Measurements from ENCODE around the gene SHC4. TPM values are rescaled to one million over a fixed set of nuclear protein-coding genes. Genes with fewer than 3 reads are reported as not detected.

Gene SHC4
- total RNA-seq, 1 experiment from 2014 or later: 0.59 TPM

DNA sequence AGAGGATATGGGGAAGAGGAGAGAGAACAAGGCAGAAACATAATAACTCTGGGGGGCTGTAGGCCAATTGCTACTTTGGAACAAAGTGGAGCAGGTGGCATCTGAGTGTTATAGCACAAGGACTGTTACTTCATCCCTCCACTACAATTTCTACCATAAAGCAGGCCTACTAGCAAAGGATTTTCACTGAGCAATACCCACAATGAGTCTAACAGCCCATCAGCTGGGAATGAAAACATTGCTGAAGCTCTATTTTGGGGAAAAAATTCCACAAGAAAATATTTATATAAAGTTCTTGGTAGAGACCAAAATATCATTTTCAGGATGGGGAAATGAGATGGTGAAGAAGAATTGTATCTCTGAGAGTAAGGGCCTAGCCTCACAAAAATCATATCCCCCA, 3.6 kb upstream of the SHC4 start:
- DNase-seq (ENCODE audit: low spot score): no peak

GRCh38 chr15:48966595-48967301, 3.0 kb upstream of the SHC4 start:
- peak; percentile 63 for DNase-seq (ENCODE audit: low spot score)

DNA sequence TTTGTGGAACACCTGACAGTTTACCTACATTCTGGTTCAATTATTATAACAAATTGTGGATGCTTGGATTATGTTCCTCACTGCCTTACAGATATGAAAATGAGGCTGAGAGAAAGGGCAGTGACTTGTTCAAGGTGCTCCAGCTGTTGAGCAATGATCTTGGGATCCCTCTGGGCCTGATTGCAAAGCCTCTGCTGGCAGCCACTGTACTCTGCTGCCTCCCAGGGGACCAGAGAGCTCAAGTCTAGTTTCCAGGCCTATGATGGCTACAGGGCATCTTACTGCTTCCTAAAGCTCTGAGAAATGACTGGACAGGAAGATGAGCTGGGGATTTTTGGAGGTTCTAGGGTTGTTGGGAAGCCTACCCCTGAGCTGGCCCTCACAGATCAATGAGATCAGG, 2.3 kb upstream of the SHC4 start:
- peak; percentile 46 for DNase-seq (ENCODE audit: low spot score)

DNA sequence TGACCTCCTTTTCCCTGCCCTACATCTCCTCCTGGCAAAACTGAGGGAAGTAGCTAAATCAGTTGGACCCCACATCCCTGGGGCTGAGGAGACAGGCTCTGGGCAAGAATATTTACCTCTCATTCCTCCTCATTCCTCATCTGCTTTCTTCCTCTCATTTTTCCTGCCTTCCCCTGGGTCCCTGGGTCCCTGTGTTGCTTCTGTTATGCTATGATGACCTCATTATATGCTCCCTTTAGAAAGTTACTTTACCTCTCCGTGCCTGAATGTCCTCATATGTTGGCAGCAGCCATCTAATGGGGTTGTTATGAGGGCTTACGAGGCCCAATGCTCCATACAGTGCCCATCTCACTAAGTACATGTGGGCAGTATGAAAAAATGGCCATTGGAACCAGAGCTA, 1.2 kb upstream of the SHC4 start:
- no peak for DNase-seq (ENCODE audit: low spot score)

DNA sequence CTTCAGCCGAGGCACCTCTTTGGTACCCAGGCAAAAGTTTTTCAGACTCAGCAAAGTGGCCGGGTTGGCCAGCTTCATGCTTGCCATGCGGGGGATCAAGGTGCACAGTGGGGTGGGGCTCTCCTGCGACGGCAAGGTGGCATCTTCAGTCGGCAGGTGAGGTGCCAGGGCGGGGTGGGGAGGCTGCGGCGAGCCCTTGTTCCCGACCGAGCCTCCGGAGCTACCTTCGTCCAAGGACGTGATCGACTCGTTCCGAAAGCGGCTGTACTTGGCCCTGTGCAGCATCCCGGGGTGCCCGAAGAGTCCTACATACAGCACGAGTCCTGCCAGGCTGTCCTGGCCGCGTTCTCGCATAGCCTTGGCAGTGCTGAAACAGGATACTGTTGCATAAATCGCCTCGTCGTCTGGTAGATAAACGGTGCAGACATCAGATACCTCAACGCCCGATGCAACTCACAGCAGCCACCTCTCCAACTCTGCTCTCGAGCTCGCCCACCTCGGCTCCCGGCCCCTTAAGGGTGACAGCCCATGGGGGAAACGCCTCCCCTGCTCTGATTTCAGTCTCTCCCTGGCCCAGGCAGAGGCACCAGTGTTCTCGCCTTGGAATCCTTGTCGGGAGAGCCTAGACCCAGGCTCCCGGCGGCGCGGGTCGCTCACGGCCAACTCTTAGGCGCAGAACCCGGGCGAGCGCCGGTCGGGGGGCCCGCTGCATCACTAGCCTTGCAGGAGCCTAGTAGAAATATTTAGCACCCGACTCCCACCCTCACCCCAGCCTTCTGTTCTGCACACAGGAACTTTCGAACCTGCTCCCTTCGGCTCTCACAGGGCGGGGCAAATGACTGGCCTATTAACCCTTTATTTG, 826 bp downstream of the SHC4 start:
- DNase-seq (ENCODE audit: low spot score): peak; percentile 23

DNA sequence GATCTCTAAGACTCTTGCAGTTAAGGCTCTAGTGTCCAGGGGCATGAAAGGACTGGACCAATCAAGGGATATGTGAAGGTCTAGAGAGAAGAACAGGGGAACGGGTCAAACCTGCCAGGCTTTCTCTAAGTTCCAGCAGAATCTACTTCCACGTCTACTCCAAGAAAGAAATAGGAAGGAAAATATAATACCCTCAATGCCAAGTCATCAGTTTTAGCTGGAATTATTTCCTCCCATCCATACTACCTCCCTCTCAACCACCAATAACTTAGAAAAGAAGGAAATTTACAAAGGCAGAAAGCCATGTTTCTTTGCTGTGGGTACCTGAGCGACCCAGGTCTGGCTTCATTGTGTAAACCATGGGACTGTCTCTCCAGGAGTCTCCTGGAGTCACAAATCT, 7.8 kb downstream of the SHC4 start:
- DNase-seq (ENCODE audit: low spot score): no peak

- DNase-seq (ENCODE audit: low spot score): no peak
Measured at GRCh38 chr15:48955370-48955769, 8.3 kb downstream of the SHC4 start.

DNA sequence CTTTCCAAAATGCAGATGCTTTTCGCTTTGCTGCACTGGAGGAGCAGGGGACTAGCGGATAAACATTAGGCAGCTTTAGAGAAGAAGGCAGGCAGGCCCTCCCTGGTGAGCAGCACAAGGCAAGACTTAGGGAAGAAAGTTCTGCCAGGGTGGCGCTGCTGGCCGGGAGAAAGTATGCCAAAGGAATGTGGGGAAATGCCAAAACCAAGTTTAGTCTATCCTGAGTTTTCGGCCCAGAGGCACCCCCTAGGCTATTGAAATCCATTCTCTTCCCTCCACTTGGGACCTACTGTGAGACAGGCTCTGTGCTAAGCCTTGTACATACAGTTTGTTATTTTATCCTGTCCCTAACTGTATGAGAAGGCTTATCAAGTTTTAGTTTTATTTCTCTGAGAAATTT, 9.2 kb downstream of the SHC4 start:
- peak; percentile 16 for DNase-seq (ENCODE audit: low spot score)

GRCh38 chr15:48946840-48947187, 16.9 kb downstream of the SHC4 start:
- DNase-seq (ENCODE audit: low spot score): no peak

DNA sequence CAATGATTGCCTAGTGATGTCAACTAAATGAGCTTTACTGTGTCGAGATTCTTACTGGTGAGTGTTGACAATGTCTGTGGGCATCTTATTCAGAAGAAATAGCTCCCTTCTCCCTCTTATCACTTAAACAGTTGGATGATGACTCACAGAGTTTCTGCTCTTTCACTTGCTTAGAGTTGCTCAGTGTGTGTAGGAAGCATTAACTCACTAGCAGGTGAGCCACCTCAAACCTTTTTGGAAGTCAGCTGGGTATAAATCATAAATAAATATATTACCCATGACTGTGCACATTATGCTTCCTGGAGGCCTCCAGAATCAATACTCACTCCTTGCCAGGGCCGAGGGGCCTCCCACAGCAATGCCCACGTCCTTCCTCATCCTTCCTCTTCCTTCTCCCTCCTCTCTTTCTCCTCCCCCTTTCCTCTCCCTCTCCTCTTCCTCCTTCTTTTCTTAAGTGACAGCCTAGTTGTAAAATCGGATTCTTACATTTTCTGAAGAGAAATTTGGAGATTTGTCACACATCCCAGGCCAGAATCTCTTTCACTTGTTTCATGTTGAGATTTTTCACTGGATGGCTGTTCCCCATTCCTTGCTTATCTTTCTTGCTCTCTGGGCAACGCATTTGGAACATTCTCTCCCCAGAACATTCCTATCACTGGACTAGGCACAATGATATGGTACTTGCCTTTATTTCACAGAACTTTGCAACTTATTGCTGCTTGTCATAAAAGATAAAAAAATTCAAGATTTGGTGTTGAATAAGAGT, 17.5 kb downstream of the SHC4 start:
- DNase-seq (ENCODE audit: low spot score): peak; percentile 85

DNA sequence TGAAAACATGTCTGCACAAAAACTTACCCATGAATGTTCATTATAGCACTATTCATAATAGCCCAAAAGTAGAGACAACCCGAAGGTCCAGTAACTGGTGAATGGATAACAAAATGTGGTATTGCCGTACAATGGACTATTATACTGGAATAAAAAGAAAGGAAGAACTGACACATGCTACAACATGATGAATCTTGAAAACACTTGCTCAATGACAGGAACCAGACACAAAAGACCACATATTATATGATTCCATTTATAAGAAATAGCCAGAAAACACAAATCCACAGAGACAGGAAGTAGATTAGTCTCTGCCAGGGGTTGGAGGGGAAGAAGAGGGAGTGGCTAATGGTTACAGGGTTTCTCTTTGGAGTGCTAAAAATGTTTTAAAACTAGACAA, 18.3 kb downstream of the SHC4 start:
- no peak for DNase-seq (ENCODE audit: low spot score)

DNA sequence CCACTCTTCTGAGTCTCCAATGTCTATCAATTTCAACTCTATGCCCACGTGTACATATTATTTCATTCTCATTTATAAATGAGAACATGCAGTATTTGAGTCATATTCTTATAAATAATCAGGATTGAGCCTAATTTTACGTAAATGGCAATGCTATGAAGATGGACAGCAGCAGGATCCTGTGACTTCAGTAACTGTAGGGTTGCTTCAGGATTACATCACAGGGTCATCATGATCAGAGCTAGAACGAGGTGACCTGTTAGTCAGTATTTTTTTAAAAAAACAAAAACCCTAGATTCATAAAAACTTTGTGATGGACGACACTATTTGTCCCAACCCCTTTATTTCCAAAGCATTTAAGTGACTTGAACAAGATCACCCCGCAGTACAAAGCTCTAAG, 21.8 kb downstream of the SHC4 start:
- no peak for DNase-seq (ENCODE audit: low spot score)

DNA sequence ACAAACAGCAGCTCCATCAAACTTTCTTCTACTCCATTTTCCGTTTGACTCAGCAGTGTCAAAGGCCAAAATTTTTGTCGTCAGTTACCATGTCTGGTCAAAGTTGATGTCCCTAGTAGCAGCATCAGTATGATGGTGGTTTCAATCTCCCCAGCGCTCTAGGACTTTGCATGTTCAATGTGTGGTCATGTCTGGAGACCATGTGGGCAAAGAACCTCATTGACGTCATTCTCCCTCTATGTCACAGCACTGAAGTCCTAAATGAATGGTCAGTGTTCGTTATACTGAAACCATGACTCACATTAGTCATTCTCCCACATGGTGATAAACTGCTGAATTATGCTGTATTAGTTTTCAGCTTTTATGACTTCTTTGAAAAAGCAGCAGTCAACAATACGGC, 23.2 kb downstream of the SHC4 start:
- DNase-seq (ENCODE audit: low spot score): peak; percentile 89

GRCh38 chr15:48939648-48940047, 24.1 kb downstream of the SHC4 start:
- peak; percentile 95 for DNase-seq (ENCODE audit: low spot score)

DNA sequence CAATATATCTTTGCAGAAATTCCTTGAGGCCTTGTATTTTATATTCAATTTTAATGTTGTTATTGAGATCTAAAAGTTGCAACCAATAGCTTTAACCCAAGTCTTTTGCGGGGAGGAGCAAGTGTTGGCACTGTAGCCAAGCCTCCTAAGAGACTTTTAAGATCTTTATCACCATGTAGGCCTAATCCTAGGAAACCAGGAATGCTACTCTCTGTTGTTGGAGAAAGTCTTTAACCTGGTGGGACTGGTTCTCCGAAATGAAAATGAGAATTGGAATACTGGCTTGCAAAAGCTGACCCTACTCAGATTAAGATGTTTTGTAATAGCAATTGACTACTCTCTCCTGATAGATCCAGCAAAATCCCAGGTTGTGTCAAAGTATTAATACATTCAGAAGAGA, 25.8 kb downstream of the SHC4 start:
- DNase-seq (ENCODE audit: low spot score): no peak

DNA sequence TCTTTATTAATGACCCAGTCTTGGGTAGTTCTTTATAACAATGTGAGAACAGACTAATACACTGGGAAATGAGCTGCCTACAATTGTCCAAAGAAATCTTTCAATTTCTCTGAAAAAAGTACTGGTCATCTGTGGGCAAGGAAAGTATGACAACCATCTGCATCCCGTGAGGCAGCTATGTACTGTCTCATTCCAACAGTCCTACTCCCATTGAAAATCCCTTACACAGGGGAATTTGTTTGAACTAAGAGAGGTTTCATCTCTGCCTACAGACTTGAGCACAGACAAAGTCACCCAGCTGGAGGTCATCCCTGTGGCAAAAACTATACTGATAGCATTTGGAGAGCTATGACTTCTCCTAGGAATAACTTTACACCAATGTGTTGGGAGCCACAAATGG, 27.1 kb downstream of the SHC4 start:
- peak; percentile 30 for DNase-seq (ENCODE audit: low spot score)

DNA sequence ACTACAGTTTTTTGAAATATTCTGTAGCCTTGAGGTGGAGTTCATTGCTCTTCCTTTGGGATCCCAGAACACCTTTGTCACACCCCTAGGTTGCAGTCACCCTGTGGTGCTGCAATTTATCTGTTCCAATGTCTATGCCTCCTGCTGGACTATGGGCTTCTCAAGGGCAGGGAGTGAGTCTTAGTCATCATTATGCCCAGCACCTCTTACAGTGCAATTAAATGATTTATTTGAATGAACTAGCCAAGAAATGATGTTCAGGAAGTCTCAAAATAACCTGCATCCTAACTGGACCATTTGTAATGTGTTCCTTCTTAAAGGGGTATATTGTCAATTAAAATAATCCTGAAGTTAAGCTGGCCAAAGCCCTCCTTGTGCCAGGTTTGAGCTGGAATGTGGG, 28.5 kb downstream of the SHC4 start:
- peak; percentile 67 for DNase-seq (ENCODE audit: low spot score)

DNA sequence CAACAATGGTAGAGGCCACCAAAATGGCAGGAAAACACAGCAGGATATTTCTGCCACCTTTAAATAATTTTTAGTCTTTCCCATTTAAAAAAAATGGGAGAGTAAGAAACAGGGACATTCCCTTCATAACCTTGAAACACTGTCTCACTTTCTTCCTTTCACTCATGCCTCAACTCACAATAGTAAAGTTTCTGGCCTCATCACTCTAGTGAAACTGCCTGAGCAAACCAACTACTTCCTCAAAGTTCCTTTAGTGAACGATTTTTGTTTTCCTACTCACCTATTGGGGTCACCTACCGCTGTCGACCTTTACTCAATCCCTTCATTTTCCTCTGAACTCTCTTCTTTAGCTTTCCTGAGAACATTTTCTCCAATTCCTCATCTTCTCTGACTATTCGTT, 33.0 kb downstream of the SHC4 start:
- DNase-seq (ENCODE audit: low spot score): no peak

DNA sequence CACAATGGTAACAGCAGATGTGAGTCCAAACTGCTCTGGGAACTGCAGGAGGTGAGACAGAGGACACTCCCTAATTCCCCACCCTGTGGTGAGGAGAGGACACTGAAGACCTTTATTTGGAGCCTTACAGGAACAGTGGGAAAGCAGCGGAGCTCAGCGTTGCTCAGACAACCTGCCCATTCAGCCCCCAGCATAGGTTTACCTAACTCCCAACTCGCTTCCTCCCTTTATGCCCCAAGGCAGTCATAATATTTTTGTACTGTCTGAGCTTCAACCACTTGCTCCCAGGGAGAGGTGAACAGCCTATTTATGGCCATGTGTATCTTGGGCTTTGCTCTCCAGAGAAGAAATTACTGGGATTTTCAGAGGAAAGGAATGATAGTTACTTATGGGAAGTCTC, 34.1 kb downstream of the SHC4 start:
- DNase-seq (ENCODE audit: low spot score): no peak

- peak; percentile 51 for DNase-seq (ENCODE audit: low spot score)
Measured at GRCh38 chr15:48928877-48929538, 34.7 kb downstream of the SHC4 start.

DNA sequence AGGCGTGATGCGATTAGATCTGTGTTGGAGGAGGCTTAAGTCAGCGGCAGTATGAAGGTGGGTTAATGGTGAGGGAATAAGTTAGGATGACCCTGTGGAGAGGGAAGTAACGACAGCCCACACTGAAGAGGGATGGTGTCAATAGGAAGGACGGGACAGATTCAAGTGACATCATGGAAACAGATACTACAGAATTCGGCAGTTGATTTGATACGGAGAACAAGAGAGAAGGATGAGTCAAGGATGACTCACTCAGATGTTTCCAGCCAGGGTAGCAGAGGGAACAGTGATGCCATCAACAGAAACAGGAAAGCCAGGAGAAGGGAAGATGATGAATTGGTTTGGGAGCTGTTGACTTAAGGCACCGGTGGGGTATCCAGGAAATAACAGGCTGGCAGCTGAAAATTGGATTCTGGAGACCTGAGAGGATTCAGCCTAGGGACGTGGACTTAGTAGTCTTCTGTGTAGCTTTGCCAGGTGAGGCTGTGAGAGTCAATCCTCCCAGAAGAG, 38.0 kb downstream of the SHC4 start:
- peak; percentile 96 for DNase-seq (ENCODE audit: low spot score)

Data from A172 (cell line).